PC-3 (cell line): Measurements from ENCODE around the gene AUH. TPM values are rescaled to one million over a fixed set of nuclear protein-coding genes. Genes with fewer than 3 reads are reported as not detected.
A peak's percentile ranks its signal among the peaks of the same experiment; 100 is the strongest.

Experiments
- ATAC-seq: fragments of 200-7000 bp; cut with Tn5 transposase; 2 replicates; pipeline ENCODE4 v1.9.1; 2020; ENCODE audit warnings: mild to moderate bottlenecking, moderate library complexity
- BruUV-seq: library from RNA; stranded (reverse); fragments of 400-500 nt; replicated peaks from 2 replicates; lab custom pipeline; 2021; lab: Mats Ljungman, UMichigan
- CTCF ChIA-PET: fragments of 300-600 bp; sonication (Branson Sonifier 250); formaldehyde crosslinking; loops from one replicate; lab custom pipeline; 2022; ENCODE audit warnings: antibody characterized with exemption; lab: Charles Lee
- POLR2A ChIA-PET: fragments of 300-600 bp; sonication (Branson Sonifier 250); formaldehyde crosslinking; loops from one replicate; lab custom pipeline; 2022; ENCODE audit warnings: antibody characterized with exemption; ENCODE audit not compliant: unreplicated experiment; lab: Charles Lee
- DNase-seq: peaks from one replicate; pipeline ENCODE4 v3.0.0-alpha.2; 2015
- H2AFZ ChIP-seq: fragments of 300-600 bp; sonication (generic); 2 replicates; pipeline ENCODE4 v1.6.0; 2016; ENCODE audit warnings: antibody characterized with exemption, low read length
- H3F3A ChIP-seq: fragments of 300-600 bp; sonication (generic); one replicate; pipeline ENCODE4 v1.6.0; 2017; ENCODE audit warnings: antibody characterized with exemption, low read length, control low read depth, mild to moderate bottlenecking; ENCODE audit not compliant: unreplicated experiment
- H3K27ac ChIP-seq: fragments of 300-600 bp; sonication (generic); 2 replicates; pipeline ENCODE4 v1.5.1; 2016; ENCODE audit warnings: mild to moderate bottlenecking, low read length
- H3K27me3 ChIP-seq: fragments of 300-600 bp; sonication (generic); 2 replicates; pipeline ENCODE4 v1.6.1; 2016; ENCODE audit warnings: low read length, mixed read lengths
- H3K36me3 ChIP-seq: fragments of 300-600 bp; sonication (generic); 2 replicates; pipeline ENCODE4 v1.6.1; 2016; ENCODE audit warnings: low read depth, mixed run types, low read length, mixed read lengths
- H3K4me1 ChIP-seq: fragments of 300-600 bp; sonication (generic); 2 replicates; pipeline ENCODE4 v1.5.1; 2016; ENCODE audit warnings: low read length; ENCODE audit not compliant: insufficient read depth
- H3K4me2 ChIP-seq: fragments of 300-600 bp; sonication (generic); 2 replicates; pipeline ENCODE4 v1.6.0; 2016; ENCODE audit warnings: low read length
- H3K4me3 ChIP-seq: fragments of 300-600 bp; sonication (generic); 2 replicates; pipeline ENCODE4 v1.5.1; 2016; ENCODE audit warnings: mild to moderate bottlenecking, low read length, mixed read lengths
- H3K79me2 ChIP-seq: fragments of 300-600 bp; sonication (generic); 2 replicates; pipeline ENCODE4 v1.6.1; 2017; ENCODE audit warnings: low read length, mixed read lengths
- H3K9ac ChIP-seq: fragments of 300-600 bp; sonication (generic); 2 replicates; pipeline ENCODE4 v1.6.0; 2016; ENCODE audit warnings: mild to moderate bottlenecking, low read length
- H3K9me2 ChIP-seq: fragments of 300-600 bp; sonication (generic); replicated peaks from 2 replicates; pipeline ENCODE4 v1.6.1; 2016; ENCODE audit warnings: mixed run types, low read length, mixed read lengths
- H3K9me3 ChIP-seq: fragments of 300-600 bp; sonication (generic); 2 replicates; pipeline ENCODE4 v1.6.1; 2016; ENCODE audit warnings: low read length, mixed read lengths
- H4K20me1 ChIP-seq: fragments of 300-600 bp; sonication (generic); 2 replicates; pipeline ENCODE4 v1.6.1; 2016; ENCODE audit warnings: low read length, mixed read lengths
- CTCF ChIP-seq: fragments of 300-600 bp; sonication (generic); conservative IDR thresholded peaks from 2 replicates; pipeline ENCODE4 v1.5.1; 2017; ENCODE audit warnings: antibody characterized with exemption, low read depth, mild to moderate bottlenecking, low read length
- EZH2 ChIP-seq: fragments of 300-600 bp; sonication (generic); IDR thresholded peaks from one replicate; pipeline ENCODE4 v1.6.1; 2017; ENCODE audit warnings: antibody characterized with exemption, mild to moderate bottlenecking, low read length; ENCODE audit not compliant: unreplicated experiment
- EZH2phosphoT487 ChIP-seq: fragments of 300-600 bp; sonication (generic); IDR thresholded peaks from 2 replicates; pipeline ENCODE4 v1.6.1; 2018; ENCODE audit warnings: mild to moderate bottlenecking, antibody characterized with exemption, low read length, borderline replicate concordance
- intact Hi-C: fragments of 100-400 bp; cut with micrococcal nuclease; formaldehyde crosslinking; loops from 2 replicates; pipeline ENCODE4 v1.9.0; 2023
- total RNA-seq: library from RNA; depleted of rRNA; stranded (reverse); fragments of >200 nt; gene quantifications from 2 replicates; pipeline ENCODE4 v1.2.3, GENCODE V29; 2014

Gene AUH
- total RNA-seq, 1 experiment from 2014 or later = 30.4 TPM

- no peaks in the 10 kb centered on the region for H3K9me2 ChIP-seq
- intact Hi-C loops = no loop called here
- H3K4me2 ChIP-seq = no peak overlapping the region
- BruUV-seq = no TSS peak
- ChIA-PET POLR2A (no interaction called here), CTCF (no interaction called here)
- H3K9ac ChIP-seq = no peak overlapping the region
- no peaks in the 10 kb centered on the region for H3K9me3 ChIP-seq
- no peak overlapping the region for H2AFZ ChIP-seq
- 0 out of 2 replicates have a peak, but pooled peaks cover 5% of the 10 kb centered on the region for H3K4me1 ChIP-seq
- no peaks in the 10 kb centered on the region for H3K27me3 ChIP-seq
- TF ChIP-seq EZH2phosphoT487 (no peak), EZH2 (no peak), CTCF (no peak)
- no peaks in the 10 kb centered on the region for H3K36me3 ChIP-seq
- no peaks in the 10 kb centered on the region for H4K20me1 ChIP-seq
- H3F3A ChIP-seq = no peaks in the 10 kb centered on the region
- DNase-seq = no peak
- no peak for ATAC-seq
- H3K79me2 ChIP-seq = no peaks in the 10 kb centered on the region
- no peak overlapping the region for H3K27ac ChIP-seq
- H3K4me3 ChIP-seq = no peak overlapping the region
Observed at GRCh38 chr9:91208837-91209236, 152.9 kb downstream of the AUH start.

GRCh38 chr9:91208419-91208745 is 153.3 kb downstream of the AUH start:
- TF ChIP-seq EZH2phosphoT487 (no peak), EZH2 (no peak), CTCF (no peak)
- ATAC-seq (no peak), DNase-seq (no peak)
- Histone ChIP-seq H3K4me1 (0 out of 2 replicates have a peak, but pooled peaks cover 5% of the 10 kb centered on the region), H3K9me2 (no peaks in the 10 kb centered on the region), H3K27ac (no peak overlapping the region), H3K4me3 (no peak overlapping the region), H4K20me1 (no peaks in the 10 kb centered on the region), H3K4me2 (0 out of 2 replicates have a peak overlapping the region, but pooled peaks have one; percentile 21), H3K36me3 (no peaks in the 10 kb centered on the region), H3K9ac (no peak overlapping the region), H3K9me3 (no peaks in the 10 kb centered on the region), H2AFZ (no peak overlapping the region), H3F3A (no peaks in the 10 kb centered on the region), H3K27me3 (no peaks in the 10 kb centered on the region), H3K79me2 (no peaks in the 10 kb centered on the region)
- POLR2A ChIA-PET = no interaction called here
- CTCF ChIA-PET = no interaction called here
- no TSS peak for BruUV-seq
- intact Hi-C loops = no loop called here

- H3K27me3 ChIP-seq = no peaks in the 10 kb centered on the region
- no peaks in the 10 kb centered on the region for H3K9me2 ChIP-seq
- POLR2A ChIA-PET = interaction anchor here (0.6 kb wide), 1 partner anchor 249 kb away, joined by 3 read pairs; no protein-coding TSS in a partner anchor
- no peak overlapping the region for H2AFZ ChIP-seq
- H3K4me1 ChIP-seq = 0 out of 2 replicates have a peak, but pooled peaks cover 5% of the 10 kb centered on the region
- no peaks in the 10 kb centered on the region for H3K79me2 ChIP-seq
- peak; percentile 19 for DNase-seq
- intact Hi-C loops = no loop called here
- no peaks in the 10 kb centered on the region for H3F3A ChIP-seq
- H4K20me1 ChIP-seq = no peaks in the 10 kb centered on the region
- no TSS peak for BruUV-seq
- H3K4me3 ChIP-seq = no peak overlapping the region
- no peak overlapping the region for H3K27ac ChIP-seq
- H3K9me3 ChIP-seq = no peaks in the 10 kb centered on the region
- no peak; the same call in none of the 2 replicates for ATAC-seq
- H3K9ac ChIP-seq = no peak overlapping the region
- CTCF ChIA-PET = no interaction called here
- no peak for TF ChIP-seq CTCF
- no peak for TF ChIP-seq EZH2phosphoT487
- no peak for TF ChIP-seq EZH2
- H3K36me3 ChIP-seq = no peaks in the 10 kb centered on the region
- H3K4me2 ChIP-seq = peak overlapping the region; percentile 21; the same call in 1 of the 2 replicates
Observed at GRCh38 chr9:91207729-91208418, 153.8 kb downstream of the AUH start.
